GM12878 (cell line): Measurements from ENCODE around the gene CCDC63. TPM values are rescaled to one million over a fixed set of nuclear protein-coding genes. Genes with fewer than 3 reads are reported as not detected.

Experiments used
- ATAC-seq: fragments of 200-7000 bp; cut with Tn5 transposase; 3 replicates; pipeline ENCODE4 v1.9.1; 2020; ENCODE audit warnings: mild to moderate bottlenecking, moderate library complexity
- BruUV-seq: library from RNA; stranded (reverse); fragments of 400-500 nt; replicated peaks from 2 replicates; lab custom pipeline; 2021; lab: Mats Ljungman, UMichigan
- CTCF ChIA-PET: fragments of 300-600 bp; sonication (Branson Sonifier 250); formaldehyde crosslinking; extraction: SDS; loops from one replicate; lab custom pipeline; 2021; ENCODE audit warnings: inconsistent platforms; lab: Yijun Ruan, JAX
- POLR2A ChIA-PET: fragments of 350-600 bp; formaldehyde crosslinking; extraction: SDS; loops from one replicate; lab custom pipeline; 2021; ENCODE audit warnings: inconsistent platforms; lab: Charles Lee
- RAD21 ChIA-PET: fragments of 300-600 bp; sonication (Branson Sonifier 250); formaldehyde crosslinking; loops from one replicate; lab custom pipeline; 2023; ENCODE audit warnings: antibody characterized with exemption; ENCODE audit not compliant: unreplicated experiment; lab: Charles Lee
- SMC1A ChIA-PET: fragments of 300-600 bp; sonication (Branson Sonifier 250); formaldehyde crosslinking; loops from one replicate; lab custom pipeline; 2023; ENCODE audit not compliant: unreplicated experiment, uncharacterized antibody; lab: Charles Lee
- DNase-seq: peaks from one replicate; pipeline ENCODE4 v3.0.0-alpha.2; 2011; ENCODE audit warnings: low read depth, low spot score
- FAIRE-seq: peaks from 3 replicates; lab custom pipeline; 2011; peaks lifted over from hg19 to GRCh38; lab: Jason Lieb, UNC
- H2AFZ ChIP-seq: 2 replicates; pipeline ENCODE4 v1.6.0; 2011; ENCODE audit warnings: low read depth, low read length, control low read depth; ENCODE audit not compliant: control insufficient read depth
- H3K27ac ChIP-seq: 2 replicates; pipeline ENCODE4 v1.5.1; 2011; ENCODE audit warnings: control low read depth; ENCODE audit not compliant: control insufficient read depth, insufficient read depth
- H3K27me3 ChIP-seq, 2 experiments: replicated peaks in 1 of 2; 2 replicates each; pipeline versions ENCODE4 v1.6.0 to v1.6.1; 2011; ENCODE audit warnings: low read length in 1 of 2; ENCODE audit not compliant: control insufficient read depth in 2 of 2, insufficient read depth in 2 of 2
- H3K36me3 ChIP-seq, 2 experiments: 2 replicates each; pipeline ENCODE4 v1.5.1; 2011; ENCODE audit warnings: low read length in 1 of 2; ENCODE audit not compliant: control insufficient read depth in 2 of 2, insufficient read depth in 2 of 2
- H3K4me1 ChIP-seq: 2 replicates; pipeline ENCODE4 v1.6.1; 2011; ENCODE audit warnings: mild to moderate bottlenecking, low read length, moderate library complexity, mixed read lengths; ENCODE audit not compliant: control insufficient read depth, insufficient read depth
- H3K4me2 ChIP-seq: 2 replicates; pipeline ENCODE4 v1.6.0; 2011; ENCODE audit warnings: control low read depth; ENCODE audit not compliant: control insufficient read depth, insufficient read depth
- H3K4me3 ChIP-seq: fragments of 200-600 bp; sonication (generic); 2 replicates; pipeline ENCODE4 v1.5.1; 2016
- H3K79me2 ChIP-seq: 2 replicates; pipeline ENCODE4 v1.6.0; 2011; ENCODE audit warnings: low read length; ENCODE audit not compliant: control insufficient read depth, insufficient read depth
- H3K9ac ChIP-seq: 2 replicates; pipeline ENCODE4 v1.8.0; 2011; ENCODE audit warnings: low read length, control low read depth, mixed read lengths; ENCODE audit not compliant: control insufficient read depth, insufficient read depth
- H3K9me3 ChIP-seq: replicated peaks from 3 replicates; pipeline ENCODE4 v1.5.1; 2011; ENCODE audit warnings: mild to moderate bottlenecking, low read length; ENCODE audit not compliant: control insufficient read depth, insufficient read depth
- H4K20me1 ChIP-seq: 2 replicates; pipeline ENCODE4 v1.6.0; 2011; ENCODE audit not compliant: control insufficient read depth, insufficient read depth
- ATF2 ChIP-seq: IDR thresholded peaks from 2 replicates; pipeline ENCODE4 v1.6.1; 2012; ENCODE audit warnings: low read length, inconsistent platforms
- MTA3 ChIP-seq: IDR thresholded peaks from 2 replicates; pipeline ENCODE4 v1.6.1; 2012; ENCODE audit warnings: low read length, inconsistent platforms, borderline replicate concordance
- PBX3 ChIP-seq: IDR thresholded peaks from 2 replicates; pipeline ENCODE4 v1.6.1; 2011; ENCODE audit warnings: mild to moderate bottlenecking, low read depth, low read length, moderate library complexity; ENCODE audit not compliant: insufficient replicate concordance
- SPI1 ChIP-seq: IDR thresholded peaks from 2 replicates; pipeline ENCODE4 v1.6.1; 2011; ENCODE audit warnings: low read depth, mild to moderate bottlenecking, low read length, moderate library complexity, borderline replicate concordance; ENCODE audit not compliant: insufficient read depth
- ZZZ3 ChIP-seq: IDR thresholded peaks from 2 replicates; pipeline ENCODE4 v1.6.1; 2011; ENCODE audit warnings: low read depth; ENCODE audit not compliant: control insufficient read depth, insufficient read length
- WGBS: methylation state at CpG from one replicate; pipeline ENCODE4 v1.1.6; 2016; ENCODE audit warnings: low lambda C conversion rate; ENCODE audit not compliant: insufficient replicate concordance, insufficient coverage; ENCODE audit errors: missing lambda C conversion rate; 5-methylcytosine and 5-hydroxymethylcytosine counted together
- in situ Hi-C: fragments of 300-500 bp; cut with MboI; formaldehyde crosslinking; loops from 9 replicates; pipeline ENCODE4 v1.14.3; 2018; ENCODE audit warnings: mixed read lengths
- intact Hi-C: fragments of 100-400 bp; cut with micrococcal nuclease; formaldehyde crosslinking; loops from one replicate; pipeline ENCODE4 v1.14.2; 2022; ENCODE audit not compliant: unreplicated experiment
- polyA plus RNA-seq, 11 experiments: library from polyadenylated mRNA; depleted of rRNA in 4 of 11; unstranded in 6 of 11; stranded (reverse) in 5 of 11; fragments of >200 nt; fragmentation: Nextera tagmentation in 4 of 11; fragmentation: Illumina TruSeq in 1 of 11; extraction: Ambion mirVana in 4 of 11; extraction: Trizol in 1 of 11; gene quantifications; 1 replicate in 1 of 11; 2 replicates in 10 of 11; pipeline versions ENCODE4 v1.2.1 to v1.2.3, GENCODE V29; 2011 to 2016; ENCODE audit warnings: inconsistent platforms in 2 of 11, missing spikeins in 2 of 11, low read depth in 1 of 11
- total RNA-seq, 4 experiments: library from RNA; depleted of rRNA in 3 of 4; stranded (reverse); fragments of >200 nt in 3 of 4; fragmentation: Illumina TruSeq in 1 of 4; extraction: Trizol in 1 of 4; gene quantifications; 2 replicates each; pipeline versions ENCODE4 v1.2.1 to v1.2.3, GENCODE V29; 2013 to 2021
- TF ChIP-seq, protein P1 (sequence below): IDR thresholded peaks from 2 replicates; pipeline ENCODE4 v1.6.1; 2012; ENCODE audit warnings: low read depth, low read length, improper control_type of control experiment

Gene CCDC63
- total and polyA plus RNA-seq, 10 of the 15 experiments (the other 5 are each of a cell fraction or from before 2014, with no cell fraction given) = not detected

- no peak for TF ChIP-seq PBX3
- TF ChIP-seq SPI1 = no peak
- TF ChIP-seq, all 136 proteins: peak for 0
Measured at GRCh38 chr12:110880651-110881050, 33.9 kb downstream of the CCDC63 start (continued).

GRCh38 chr12:110883251-110883650, 36.5 kb downstream of the CCDC63 start:
- Histone ChIP-seq H3K79me2 (no peaks in the 10 kb centered on the region), H3K36me3 (no peaks in the 10 kb centered on the region), H3K9ac (no peak overlapping the region), H2AFZ (no peak overlapping the region), H3K27ac (no peak overlapping the region), H4K20me1 (no peaks in the 10 kb centered on the region), H3K9me3 (no peaks in the 10 kb centered on the region), H3K4me3 (no peak overlapping the region), H3K4me2 (no peak overlapping the region), H3K4me1 (no peaks in the 10 kb centered on the region), H3K27me3 (no peaks in the 10 kb centered on the region)
- ChIA-PET CTCF (interaction anchor here (2.9 kb wide), 1 partner anchor 11 kb away, joined by 16 read pairs; no protein-coding TSS in a partner anchor), POLR2A (interaction anchor here (1.2 kb wide), 1 partner anchor 179 kb away, joined by 3 read pairs; no protein-coding TSS in a partner anchor), RAD21 (no interaction called here), SMC1A (interaction anchor here (0.6 to 1.3 kb wide), 2 partner anchors 53 to 178 kb away, joined by 3 to 4 read pairs; no protein-coding TSS in a partner anchor)
- FAIRE-seq (no peak), DNase-seq (no peak), ATAC-seq (no peak)
- BruUV-seq = no TSS peak
- 37% methylated on average over 4 of the region's 4 CpGs for WGBS
- in situ Hi-C loops = no loop called here
- no peak for TF ChIP-seq MTA3
- no peak for TF ChIP-seq ZZZ3
- TF ChIP-seq, protein P1, sequence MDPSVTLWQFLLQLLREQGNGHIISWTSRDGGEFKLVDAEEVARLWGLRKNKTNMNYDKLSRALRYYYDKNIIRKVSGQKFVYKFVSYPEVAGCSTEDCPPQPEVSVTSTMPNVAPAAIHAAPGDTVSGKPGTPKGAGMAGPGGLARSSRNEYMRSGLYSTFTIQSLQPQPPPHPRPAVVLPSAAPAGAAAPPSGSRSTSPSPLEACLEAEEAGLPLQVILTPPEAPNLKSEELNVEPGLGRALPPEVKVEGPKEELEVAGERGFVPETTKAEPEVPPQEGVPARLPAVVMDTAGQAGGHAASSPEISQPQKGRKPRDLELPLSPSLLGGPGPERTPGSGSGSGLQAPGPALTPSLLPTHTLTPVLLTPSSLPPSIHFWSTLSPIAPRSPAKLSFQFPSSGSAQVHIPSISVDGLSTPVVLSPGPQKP = no peak
- no peak for TF ChIP-seq ATF2
- TF ChIP-seq, all 136 proteins: peak for 0
- intact Hi-C loops = loop anchor here (10.0 kb wide), 1 partner anchor 348 kb away; no protein-coding TSS in a partner anchor
